NCI-H1105 treated with DMSO at 0.1 percent for 48 hours (cell line): ENCODE results near the gene UTP20.
"Not testable (repeated sequence)": the region's sequence is repeated elsewhere in the genome, so short reads cannot be mapped to it uniquely, and the experiment has no call there.

Experiments
- DNase-seq: peaks from one replicate; lab custom pipeline; 2025; lab: John Stamatoyannopoulos, UW

Gene UTP20

DNA sequence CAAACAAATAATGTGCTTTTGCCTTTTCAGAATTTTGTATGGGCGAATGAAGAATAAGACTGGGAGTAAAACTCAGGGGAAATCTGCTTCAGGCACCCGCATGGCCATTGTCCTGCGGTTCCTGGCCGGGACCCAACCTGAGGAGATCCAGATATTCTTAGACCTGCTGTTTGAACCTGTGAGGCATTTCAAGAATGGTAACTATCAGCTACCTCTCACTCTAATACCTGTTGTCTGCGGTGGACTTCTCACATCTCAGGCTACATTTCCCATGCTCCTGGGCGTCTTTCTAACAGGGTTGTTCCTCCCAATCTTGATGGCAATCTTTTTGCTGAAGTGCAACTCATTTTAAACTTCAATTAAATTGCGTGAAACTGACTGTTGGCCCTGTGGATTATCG is 47.1 kb downstream of the UTP20 start:
- no peak for DNase-seq

- no peak for DNase-seq
Observed at GRCh38 chr12:101327546-101327945, 47.6 kb downstream of the UTP20 start.

DNA sequence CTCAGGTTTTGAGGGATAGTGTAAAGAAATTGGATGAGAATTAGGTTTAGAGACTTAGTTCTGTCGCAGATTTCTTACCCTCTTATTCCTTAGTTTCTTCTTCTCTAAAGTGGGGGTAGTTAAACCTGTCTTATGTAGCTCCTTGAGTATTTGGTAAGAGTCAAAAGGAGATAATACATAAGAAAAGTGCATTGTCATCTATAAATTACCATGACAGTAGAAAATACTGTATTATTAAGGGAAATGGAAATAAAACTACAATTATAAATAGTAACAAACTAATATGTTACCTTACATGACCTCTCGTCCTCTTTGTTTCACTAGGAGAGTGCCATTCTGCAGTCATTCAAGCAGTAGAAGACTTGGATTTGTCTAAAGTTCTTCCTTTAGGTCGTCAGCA is 49.0 kb downstream of the UTP20 start:
- DNase-seq = no peak

GRCh38 chr12:101330631-101331030 is 50.7 kb downstream of the UTP20 start:
- no peak for DNase-seq

- DNase-seq = no peak
Observed at GRCh38 chr12:101336437-101336836, 56.5 kb downstream of the UTP20 start.

- DNase-seq = no peak
Observed at GRCh38 chr12:101338087-101338486, 58.2 kb downstream of the UTP20 start.

DNA sequence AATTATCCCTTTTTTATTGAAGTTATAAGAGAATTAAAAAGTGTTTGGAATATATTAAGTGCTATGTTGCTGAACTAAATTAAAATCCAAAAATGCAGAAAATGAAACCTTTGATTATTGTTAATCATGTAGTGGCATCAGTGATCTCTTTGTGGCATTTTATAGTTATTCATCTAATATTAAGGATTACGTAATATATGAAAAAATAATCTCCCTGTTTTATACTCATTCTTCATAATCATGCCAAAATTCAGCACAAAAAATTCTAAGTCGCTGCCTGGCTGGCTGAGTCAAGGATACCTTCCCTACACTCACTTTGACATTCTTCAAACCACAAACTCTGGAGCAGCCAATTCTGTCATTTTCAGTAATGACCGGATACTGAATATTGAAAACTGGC is 64.0 kb downstream of the UTP20 start:
- DNase-seq = no peak

GRCh38 chr12:101351682-101352081 is 71.8 kb downstream of the UTP20 start:
- no peak for DNase-seq

GRCh38 chr12:101356794-101357193 is 76.9 kb downstream of the UTP20 start:
- DNase-seq = no peak

- DNase-seq = no peak
Observed at GRCh38 chr12:101361455-101361854, 81.5 kb downstream of the UTP20 start.

DNA sequence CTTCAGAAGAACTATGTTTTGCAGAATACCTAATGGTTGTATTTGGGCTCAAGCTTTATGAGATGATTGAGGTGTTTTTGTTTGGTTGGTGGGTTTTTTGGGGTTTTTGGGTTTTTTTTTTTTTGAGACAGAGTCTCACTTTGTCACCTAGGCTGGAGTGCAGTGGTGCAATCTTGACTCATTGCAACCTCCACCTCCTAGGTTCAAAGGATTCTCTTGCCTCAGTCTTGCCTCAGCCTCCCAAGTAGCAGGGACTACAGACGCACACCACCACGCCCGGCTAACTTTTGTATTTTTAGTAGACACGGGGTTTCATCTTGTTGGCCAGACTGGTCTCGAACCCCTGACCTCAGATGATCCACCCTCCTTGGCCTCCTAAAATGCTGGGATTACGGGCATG is 88.1 kb downstream of the UTP20 start:
- no peak for DNase-seq

DNA sequence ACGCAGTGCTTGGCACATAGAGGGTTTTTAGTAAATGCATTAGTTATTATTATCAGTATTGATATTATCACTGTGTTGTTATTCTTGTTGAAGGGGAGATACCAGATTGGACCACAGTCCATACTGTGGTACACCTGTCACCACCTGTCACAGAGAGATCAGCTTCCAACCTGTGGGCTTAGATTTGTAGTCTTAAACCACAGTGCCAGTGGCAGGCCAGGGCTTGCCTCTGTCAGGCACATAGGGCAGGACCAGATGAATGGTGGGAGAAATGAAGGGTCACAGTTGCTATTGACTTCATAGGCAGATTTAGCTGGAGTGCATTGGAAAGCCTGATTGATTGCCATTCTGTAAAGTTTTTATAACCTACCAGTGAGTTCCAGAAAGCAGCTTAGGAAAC is 92.5 kb downstream of the UTP20 start:
- DNase-seq = peak; percentile 40

DNA sequence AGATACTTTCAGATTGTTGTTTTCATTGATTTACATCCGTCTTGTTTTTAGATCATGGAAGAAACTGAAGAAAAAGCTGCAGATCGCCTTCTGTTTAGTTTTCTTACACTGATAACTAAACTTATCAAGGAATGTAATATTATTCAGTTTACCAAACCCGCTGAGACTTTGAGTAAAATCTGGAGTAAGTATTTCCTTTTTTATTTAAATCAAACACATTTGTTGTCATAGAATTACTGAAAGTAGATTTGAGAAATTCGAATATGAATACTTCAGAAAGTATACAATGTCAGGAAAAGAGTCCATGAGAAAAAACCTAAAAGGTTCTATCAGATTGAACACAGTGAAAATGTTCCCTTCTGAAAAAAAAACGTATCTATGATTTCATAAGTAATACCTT is 95.7 kb downstream of the UTP20 start:
- DNase-seq = no peak

DNA sequence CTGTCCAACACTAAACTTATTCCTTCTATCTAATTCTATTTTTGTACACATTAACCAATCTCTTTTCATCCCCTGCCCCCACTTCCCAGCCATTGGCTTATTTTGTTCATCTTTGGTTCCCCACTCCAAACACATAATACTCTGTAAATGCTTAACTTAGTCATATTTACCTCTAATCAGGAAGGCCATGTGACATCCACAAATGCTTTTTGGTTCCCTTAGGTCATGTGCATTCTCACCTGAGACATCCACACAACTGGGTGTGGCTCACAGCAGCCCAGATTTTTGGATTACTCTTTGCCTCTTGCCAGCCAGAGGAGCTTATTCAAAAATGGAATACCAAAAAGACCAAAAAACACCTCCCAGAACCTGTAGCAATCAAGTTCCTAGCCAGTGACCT is 99.2 kb downstream of the UTP20 start:
- DNase-seq = no peak

DNA sequence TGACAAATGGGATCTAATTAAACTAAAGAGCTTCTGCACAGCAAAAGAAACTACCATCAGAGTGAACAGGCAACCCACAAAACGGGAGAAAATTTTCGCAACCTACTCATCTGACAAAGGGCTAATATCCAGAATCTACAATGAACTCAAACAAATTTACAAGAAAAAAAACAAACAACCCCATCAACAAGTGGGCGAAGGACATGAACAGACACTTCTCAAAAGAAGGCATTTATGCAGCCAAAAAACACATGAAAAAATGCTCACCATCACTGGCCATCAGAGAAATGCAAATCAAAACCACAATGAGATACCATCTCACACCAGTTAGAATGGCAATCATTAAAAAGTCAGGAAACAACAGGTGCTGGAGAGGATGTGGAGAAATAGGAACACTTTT is 111.3 kb downstream of the UTP20 start:
- DNase-seq = not testable (repeated sequence)

DNA sequence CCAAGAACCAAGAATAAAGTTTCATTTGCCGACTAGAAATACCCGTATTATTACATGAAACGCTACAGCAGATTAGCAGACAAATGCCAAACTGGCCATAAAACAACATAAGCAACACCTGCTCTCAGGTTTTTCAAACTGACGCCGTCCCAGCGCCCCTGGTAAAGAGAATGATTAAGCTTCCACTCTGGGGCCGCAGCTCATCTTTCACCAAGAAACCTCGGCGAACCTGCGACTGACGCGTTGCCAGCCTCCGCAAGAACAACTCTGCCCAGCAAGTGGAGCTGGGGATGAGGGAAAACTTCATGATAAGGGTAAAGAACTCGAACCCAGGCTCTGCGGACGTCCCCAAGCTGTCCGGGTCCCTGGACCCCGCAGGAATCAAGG is 127.1 kb downstream of the UTP20 start:
- DNase-seq = peak; percentile 69

- peak; percentile 87 for DNase-seq
Observed at GRCh38 chr12:101407436-101408345, 127.8 kb downstream of the UTP20 start, which contains the start of gene ARL1. TSS of gene ARL1 (minus strand) at chr12:101407772. CDS start at chr12:101407645, 127 bp downstream.

GRCh38 chr12:101410169-101410568 is 130.3 kb downstream of the UTP20 start:
- not testable (repeated sequence) for DNase-seq

GRCh38 chr12:101414533-101415119 is 134.7 kb downstream of the UTP20 start:
- peak; percentile 73 for DNase-seq

GRCh38 chr12:101415228-101415627 is 135.3 kb downstream of the UTP20 start:
- no peak for DNase-seq

DNA sequence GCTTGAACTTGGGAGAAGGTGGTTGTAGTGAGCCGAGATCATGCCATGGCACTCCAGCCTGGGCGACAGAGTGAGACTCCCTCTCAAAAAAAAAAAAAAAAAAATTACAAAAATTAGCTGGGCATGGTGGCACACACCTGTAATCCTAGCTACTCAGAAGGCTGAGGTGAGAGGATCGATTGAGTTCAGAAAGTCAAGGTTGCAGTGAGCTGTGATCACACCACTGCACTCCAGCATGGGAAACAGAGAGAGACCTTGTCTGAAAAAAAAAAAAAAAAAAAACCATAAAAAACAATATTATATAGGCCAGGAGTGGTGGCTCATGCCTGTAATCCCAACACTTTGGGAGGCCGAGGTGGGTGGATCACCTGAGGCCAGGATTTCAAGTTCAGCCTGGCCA is 142.2 kb downstream of the UTP20 start:
- DNase-seq = not testable (repeated sequence)

- no peak for DNase-seq
Observed at GRCh38 chr12:101424620-101425019, 144.7 kb downstream of the UTP20 start.

DNA sequence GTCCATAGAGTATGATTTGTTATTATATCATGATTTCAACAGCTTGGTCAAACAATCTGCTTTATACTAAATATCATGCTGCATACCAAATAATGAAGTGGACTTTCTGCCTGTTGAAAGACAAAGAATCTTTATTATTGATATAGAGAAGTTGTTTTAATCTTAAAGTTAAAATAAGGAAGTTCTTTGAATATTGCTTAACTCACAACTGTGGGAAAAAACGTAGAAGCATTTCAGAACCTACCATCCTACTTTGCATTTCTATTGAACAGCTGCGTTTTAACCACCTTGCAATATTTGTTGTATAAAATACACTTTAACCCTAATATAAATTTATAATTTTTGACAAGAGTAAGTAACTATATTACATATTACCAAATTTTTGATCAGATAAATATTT is 150.6 kb downstream of the UTP20 start:
- no peak for DNase-seq
